HG03135 (cell line): Measurements from ENCODE around the gene PPP6R1.

Experiments used
- ATAC-seq: cut with Tn5 transposase; IDR thresholded peaks from one replicate; pipeline ENCODE4 v1.9.1; 2021; ENCODE audit warnings: mild to moderate bottlenecking, moderate library complexity; ENCODE audit not compliant: unreplicated experiment

Gene PPP6R1

DNA sequence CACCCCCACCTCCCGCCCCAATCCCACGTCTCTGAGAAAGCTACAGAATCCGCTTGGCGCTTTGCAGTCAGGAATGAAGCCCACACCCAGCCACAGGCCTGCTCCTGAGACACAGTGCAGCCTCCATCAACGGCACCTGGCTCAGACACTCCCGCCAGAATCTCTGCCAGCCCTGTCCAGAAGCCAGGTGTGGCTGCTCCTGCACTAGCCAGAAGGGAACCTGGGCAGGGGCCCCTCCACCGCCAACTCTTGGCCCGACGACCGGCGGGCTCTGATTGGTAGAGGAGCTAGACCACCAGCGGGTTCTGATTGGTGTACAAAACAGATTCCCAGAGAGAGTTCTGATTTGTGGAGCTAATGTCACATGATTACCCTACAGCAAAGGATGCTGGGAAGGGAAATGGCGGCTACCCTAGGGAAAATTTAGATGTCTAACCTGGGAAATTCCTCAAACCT, 2.9 kb upstream of the PPP6R1 start:
- ATAC-seq, result no peak

- ATAC-seq, result no peak
These were observed 858 bp upstream of the PPP6R1 start for GRCh38 chr19:55259540-55260210.

DNA sequence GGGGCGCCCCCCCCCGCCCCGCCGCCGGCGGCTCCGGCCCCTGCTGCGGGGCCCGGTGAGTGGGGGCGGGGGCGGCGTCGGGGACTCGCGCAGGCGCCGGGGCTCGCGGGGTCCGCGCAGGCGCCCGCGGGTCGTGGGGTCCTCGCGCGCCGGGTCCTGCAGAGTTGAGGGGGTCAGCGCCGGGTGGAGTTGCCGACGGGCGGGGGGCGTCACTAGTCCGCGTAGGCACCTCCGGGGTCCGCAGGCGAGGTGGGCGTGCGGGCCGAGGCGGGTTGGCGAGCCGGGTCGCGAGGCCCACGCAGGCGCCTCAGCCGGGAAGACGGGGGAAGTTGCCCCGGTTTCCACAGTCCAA, 365 bp downstream of the PPP6R1 start:
- peak; percentile 5 for ATAC-seq

DNA sequence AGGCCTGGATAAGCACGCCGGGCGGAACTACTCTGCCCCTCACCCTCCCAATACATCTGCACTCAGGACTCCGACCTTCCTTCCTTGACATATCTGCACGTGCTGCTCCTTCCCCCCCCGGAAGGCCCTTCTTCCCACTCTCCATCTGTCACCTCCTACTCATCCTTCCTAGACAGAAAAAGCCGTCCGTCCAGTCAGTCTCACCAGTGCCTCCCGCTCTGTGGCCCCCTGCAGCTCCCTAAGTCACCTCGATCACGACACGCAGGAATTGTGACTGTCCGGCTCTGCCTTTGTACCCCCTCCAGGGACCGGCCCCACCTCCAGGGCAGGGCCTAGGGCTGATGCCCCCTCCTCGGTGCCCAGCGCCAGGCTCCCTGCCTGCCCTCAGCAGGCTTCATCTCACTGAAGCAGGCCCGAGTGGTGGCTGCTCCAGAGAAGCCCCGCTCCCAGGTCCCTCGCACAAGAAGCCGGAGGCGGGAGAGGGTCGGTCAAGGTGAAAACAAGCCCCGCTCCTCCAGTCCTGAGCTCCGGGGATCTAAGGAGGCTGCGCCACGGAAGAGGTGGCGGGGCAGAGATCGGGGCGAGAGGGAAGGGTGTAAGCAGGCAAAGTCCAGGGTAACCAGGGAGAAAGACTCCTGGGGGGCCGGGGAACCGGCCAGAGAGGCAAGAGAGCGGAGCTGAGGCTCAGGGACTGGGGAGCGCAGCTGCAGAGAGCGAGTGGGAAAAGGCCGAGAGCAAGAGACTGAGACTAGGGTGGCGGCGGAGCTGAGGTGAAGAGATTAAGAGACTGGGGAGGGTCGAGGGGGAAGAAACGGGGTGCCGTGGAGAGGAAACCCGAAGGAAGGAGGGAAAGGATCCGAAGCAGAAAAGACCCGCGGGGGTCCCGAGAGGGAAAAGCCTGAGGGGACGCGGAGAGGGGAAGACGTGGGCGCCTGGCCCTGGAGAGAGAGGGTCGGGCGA, 1.1 kb downstream of the PPP6R1 start:
- ATAC-seq, result no peak

DNA sequence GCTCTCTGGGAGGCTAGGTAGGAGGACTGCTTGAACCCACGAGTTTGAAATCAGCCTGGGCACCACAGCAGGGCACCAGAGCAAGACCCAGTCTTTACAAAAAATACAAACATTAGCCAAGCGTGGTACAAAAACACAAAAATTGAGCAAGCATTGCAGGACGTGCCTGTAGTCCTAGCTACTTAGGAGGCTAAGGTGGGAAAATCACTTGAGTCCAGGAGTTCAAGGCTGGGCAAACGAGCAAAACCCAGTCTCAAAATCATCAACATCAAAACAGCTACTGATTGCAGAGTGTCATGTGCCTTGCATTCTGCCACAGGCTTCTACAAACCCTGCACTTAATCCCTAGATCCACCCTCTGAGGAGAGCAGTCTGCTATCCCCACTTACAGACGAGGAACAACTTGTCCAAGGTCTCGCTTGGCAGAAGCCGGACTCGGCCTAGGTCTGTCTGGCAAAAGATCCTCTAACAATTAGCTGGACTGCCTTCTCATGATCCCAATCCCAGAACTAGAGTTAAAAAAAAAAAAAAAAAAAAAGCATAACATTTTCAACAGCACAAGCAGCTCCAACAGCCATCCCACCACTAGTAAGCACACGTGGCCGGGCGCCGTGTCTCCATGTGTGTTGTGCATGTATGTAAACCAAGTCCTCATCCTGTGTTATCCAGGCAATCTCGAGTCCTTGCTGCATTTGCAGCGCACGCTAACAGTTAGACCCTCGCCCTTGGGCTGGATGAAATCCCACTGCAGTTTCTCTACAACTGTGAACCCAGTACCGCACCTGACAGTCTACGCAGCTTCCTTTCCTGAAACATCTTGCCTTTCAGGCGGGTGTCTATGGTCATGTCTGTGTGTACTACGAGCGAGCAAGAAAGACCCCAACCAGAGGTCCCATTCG, 2.0 kb downstream of the PPP6R1 start:
- no peak for ATAC-seq

DNA sequence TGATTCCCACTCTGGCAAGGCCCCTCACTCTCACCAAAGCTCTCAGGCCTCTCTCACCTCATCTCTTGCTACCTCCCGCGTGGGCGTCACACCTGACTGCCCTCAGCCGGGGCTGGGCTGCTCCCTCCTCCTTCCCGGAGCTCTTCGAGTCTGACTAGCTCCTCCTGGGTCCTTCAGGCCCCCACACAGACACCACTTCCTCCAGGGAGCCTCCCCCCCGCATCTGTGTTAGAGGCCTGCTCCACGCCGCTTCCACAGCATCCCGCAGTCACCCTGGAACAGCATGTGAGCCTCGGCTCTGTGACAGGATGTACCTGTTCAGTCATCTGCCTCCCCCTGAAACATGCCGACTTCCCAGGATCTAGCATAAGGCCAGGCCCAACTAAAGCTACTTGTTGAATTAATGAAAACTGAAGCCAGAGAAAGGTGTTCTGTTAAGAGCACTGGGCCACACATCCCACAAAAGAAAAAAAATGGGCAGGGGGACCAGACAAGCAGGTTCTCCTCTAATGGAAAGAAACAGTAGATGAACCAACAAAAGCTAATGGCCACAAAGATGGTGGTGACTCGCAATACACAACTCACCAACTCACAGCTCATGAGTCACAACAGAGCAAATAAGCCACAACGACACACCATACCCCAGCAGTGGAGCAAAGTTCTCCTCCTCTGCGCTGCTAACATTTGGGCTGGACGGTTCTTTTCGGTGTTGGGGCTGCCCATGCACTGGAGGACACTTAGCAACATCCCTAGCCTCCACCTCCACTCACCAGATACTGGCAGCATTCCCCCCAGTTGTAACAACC, 3.0 kb downstream of the PPP6R1 start:
- no peak for ATAC-seq

DNA sequence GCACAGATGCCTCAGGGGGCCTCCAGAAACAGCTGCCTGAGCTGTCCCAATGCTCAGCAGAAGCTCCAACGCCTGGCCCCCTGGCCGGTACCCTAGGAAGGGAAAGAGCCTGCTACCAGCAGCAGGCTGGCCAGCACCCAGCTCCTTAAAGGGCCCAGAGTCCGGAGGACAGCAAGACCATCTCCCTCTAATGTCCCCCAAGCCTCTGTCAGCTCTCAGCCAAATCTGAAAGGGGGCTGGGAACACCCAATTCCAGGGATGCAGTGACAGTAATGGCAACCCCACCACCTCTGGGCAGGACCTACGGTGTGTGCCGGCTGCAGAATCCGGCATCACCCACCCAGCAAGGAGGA, 4.2 kb downstream of the PPP6R1 start:
- no peak for ATAC-seq

- peak; percentile 48 for ATAC-seq
These were observed 4.8 kb downstream of the PPP6R1 start for GRCh38 chr19:55253842-55254624.

DNA sequence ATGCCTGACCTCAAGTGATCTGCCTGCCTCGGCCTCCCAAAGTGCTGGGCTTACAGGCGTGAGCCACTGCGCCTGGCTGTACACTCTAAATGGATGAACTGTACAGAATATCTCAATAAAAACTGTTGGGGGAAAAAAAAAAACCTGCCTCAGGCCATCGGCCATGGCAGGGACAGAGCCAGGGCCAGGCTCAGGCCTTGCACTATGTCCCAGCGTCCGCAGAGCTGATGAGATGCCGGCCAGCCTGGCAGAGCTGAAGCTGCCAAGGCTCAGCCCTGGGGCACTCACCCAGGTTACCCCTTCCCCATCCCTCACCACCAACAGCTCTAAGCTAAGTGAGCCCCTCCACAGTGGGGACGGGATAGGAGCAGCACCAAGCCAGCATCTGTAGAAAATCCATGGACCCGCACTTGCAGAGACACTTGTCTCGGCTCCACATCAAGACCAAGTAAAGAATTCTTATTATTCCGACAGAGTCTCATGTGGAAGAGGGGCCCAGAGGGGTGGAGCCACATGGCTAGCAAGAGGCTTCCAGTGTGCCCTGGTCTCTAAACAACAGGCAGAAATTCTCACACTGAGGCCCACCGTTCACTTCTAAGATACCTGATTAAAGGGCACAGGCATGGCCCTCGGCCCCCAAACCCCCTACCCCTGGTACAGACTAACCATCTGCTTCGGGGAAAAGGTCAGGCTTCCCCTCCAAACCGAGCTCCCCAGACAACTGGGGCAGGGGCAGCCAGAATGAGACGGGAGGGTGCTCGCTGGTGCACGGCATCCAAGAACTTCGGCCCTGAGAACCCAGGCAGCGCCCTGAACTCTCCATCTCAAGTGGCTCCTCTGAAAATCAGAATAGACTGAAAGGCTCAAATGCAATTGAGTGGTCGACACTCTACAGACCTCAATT, 5.8 kb downstream of the PPP6R1 start:
- ATAC-seq, result no peak

DNA sequence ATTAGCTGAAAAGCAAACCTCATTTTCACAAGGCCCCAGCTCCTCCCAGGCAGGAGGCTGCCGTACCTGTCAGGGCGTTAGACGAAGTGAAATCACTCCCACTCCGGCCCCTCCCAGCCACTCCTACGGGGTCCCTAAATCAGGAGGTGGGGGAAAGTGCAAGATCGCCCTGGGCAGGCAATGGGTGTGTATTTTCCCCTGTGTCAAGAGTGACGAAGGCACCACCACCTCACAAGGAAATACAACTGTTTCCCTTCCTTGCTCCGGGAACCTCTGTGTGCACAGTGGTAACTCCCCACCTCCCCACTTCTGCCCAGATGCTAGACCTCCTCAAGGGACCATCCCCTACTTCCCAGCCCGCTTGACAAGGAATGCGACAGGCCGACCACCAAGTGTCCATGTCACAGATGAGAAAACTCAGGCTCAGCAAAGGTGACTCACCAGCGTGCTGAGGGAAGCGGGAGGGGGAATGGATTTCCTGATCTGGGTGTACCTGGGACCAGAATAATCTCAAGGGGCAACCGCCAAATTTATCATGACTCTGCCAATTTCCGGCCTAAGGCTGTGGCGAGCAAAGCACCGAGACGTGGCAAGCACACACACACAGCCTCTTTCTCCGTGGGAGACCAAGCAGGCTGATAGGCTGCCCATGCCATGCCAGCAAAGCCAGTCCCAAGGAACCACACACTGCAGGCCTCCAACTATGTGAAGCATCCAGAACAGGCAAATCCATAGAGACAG, 7.3 kb downstream of the PPP6R1 start:
- no peak for ATAC-seq

DNA sequence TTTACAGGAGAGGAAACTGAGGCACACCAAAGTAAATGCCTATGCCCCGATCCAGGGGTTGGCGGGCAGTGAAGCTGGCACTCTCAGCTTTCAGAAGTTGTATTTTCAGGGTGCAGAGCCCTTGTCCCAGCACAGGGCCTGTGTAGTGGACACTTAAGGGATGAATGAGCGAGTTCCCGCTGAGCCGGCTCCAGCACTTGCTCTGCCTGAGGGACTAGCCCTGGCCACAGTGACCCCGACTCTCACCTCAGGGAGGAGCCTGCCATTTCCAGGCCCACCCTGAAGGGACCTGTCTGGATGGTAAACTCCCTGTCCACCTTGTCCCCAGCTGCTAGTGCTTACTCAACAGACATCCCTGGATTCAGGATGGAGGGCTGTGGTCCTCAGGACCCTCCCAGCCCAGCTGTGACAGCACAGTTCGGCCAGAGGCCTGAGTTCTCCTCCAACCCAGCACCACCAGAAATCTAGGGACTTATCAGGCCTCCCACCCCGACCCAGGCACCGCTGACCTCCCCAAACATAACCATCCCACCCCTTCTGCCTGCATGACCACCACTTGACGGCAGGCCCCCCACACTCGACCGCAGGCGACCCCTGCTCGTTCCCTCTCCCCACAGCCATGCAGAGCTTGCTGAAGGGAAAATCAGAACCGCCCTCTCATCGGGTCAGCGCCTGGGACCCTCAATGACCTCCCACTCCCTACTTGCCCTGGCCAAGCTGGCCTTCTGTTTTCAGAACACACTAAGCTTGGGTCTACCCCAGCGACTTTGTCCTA, 8.4 kb downstream of the PPP6R1 start:
- ATAC-seq, result no peak

DNA sequence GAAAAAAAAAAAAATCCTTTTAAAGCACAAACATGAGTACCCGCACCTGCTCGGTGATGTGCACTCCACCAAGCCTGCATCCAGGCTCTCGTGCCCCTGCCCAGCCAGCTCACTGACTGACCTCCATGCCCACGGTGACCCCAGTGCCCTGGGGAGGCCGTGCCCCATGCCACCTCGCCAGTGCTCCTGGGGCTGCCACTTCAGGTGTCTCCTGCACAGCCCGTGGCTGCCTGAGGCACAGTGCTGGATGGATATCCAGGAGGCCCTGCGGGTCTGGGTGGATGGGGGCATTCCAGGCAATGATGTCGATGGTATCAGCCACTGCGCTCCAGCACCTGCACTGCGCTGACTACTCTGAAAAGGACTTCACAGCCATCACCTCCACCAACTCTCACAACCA, 9.0 kb downstream of the PPP6R1 start:
- ATAC-seq, result no peak

DNA sequence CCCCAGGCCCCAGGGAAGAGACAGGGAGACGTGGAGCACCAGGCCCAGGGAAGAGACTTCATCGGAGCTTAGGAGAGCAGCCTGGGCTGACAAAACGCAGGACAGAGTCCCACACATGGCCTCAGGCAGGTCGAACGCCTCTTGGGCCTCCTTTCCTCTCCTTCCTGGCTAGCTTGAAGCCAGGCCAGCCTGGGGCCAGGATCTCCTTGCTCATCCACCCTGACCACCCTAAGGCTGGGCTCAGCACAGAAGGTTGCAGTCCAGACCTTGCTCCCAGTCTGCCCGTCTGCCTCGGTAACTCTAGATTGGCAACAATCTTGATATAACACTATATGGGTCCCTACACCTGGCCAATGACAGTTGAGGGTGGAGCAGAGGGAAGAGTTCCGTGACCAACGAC, 10.1 kb downstream of the PPP6R1 start:
- ATAC-seq, result no peak

DNA sequence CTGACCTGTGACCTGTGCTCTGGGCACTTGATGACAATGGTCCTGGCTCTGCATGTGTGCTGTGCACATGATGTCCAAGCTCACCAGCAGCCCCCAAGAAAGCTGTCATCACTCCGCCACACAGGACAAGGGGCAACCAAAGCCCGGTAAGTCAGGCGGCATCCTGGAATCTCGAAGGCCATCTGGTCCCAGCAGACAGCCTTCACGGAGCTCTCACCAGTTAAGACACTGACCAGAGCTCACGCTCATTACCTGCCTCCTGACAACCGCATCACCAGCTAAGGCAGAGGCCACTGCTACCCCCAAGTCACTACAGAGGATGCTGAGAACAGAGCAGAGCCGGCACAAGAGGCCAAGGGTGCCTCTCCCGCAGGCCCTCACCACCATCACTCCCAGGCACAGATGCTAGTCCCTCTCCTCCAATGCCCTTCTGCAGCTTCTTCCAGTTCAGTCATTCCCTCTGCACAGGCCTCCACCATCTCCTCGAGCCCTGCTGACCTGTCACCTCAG, 10.6 kb downstream of the PPP6R1 start:
- no peak for ATAC-seq

- ATAC-seq, result no peak
These were observed 11.2 kb downstream of the PPP6R1 start for GRCh38 chr19:55247621-55248099.

GRCh38 chr19:55246462-55247451, 12.1 kb downstream of the PPP6R1 start:
- ATAC-seq, result no peak
